ENCODE data around the gene PILRA. TPM values are rescaled to one million over a fixed set of nuclear protein-coding genes. Genes with fewer than 3 reads are reported as not detected.

Gene PILRA
- total and polyA plus RNA-seq, 10 of the 15 experiments (the other 5 are each of a cell fraction or from before 2014, with no cell fraction given): 6.6 to 43.3 (median 11.5) TPM

- TF ChIP-seq NBN (IDR thresholded peaks at IDR 0.05): peak; percentile 97
- no peak for TF ChIP-seq E2F4 (IDR thresholded peaks at IDR 0.05; ENCODE audit: low read depth, low read length)
- peak; percentile 85 for TF ChIP-seq IKZF1 (conservative IDR thresholded peaks at IDR 0.05)
- peak; percentile 83 for TF ChIP-seq PAX5 (IDR thresholded peaks at IDR 0.05; ENCODE audit: borderline replicate concordance, low read depth, low read length)
- peak; percentile 99 for TF ChIP-seq ZNF687 (IDR thresholded peaks at IDR 0.05)
- peak; percentile 82 for TF ChIP-seq CREB1 (IDR thresholded peaks at IDR 0.05; ENCODE audit: low read depth)
- TF ChIP-seq CUX1 (IDR thresholded peaks at IDR 0.05; ENCODE audit: insufficient replicate concordance, low read depth, low read length): no peak
- peak; percentile 24; the same call in 1 of the 2 replicates for TF ChIP-seq BMI1 (IDR thresholded peaks at IDR 0.05; ENCODE audit: borderline replicate concordance)
- TF ChIP-seq ZBTB4 (CRISPR knock-in tag; IDR thresholded peaks at IDR 0.05): no peak
- peak; percentile 90 for TF ChIP-seq DPF2 (IDR thresholded peaks at IDR 0.05)
- TF ChIP-seq SMARCA5 (IDR thresholded peaks at IDR 0.05): no peak; the same call in 1 of the 2 replicates
- peak in 1 of 2 experiments; percentile 75; a peak in 3 of 4 replicates for TF ChIP-seq BHLHE40 (IDR thresholded peaks at IDR 0.05; ENCODE audit: borderline replicate concordance in 1 of 2, low read depth in 2 of 2, low read length in 1 of 2)
- no peak for TF ChIP-seq IRF5 (IDR thresholded peaks at IDR 0.05; ENCODE audit: borderline replicate concordance)
- TF ChIP-seq SUPT20H (IDR thresholded peaks at IDR 0.05; ENCODE audit: borderline replicate concordance, control insufficient read depth, low read depth, low read length): no peak
- TF ChIP-seq EED (IDR thresholded peaks at IDR 0.05; ENCODE audit: low read depth): peak; percentile 64
Measured at GRCh38 chr7:100369105-100369504, 4.2 kb upstream of the PILRA start (continued).
